Activated T-helper 2 cell treated with anti-CD3 and anti-CD28 coated beads, Interferon-gamma antibody, Interleukin-2, Interleukin-4, amounts not matched to agents 10 μg/mL and 5 μg/mL and 100 μg/mL, durations not matched to agents 14 hours and 24 hours and 36 hours (primary cell): ENCODE data around the gene XPC. TPM values are rescaled to one million over a fixed set of nuclear protein-coding genes. Genes with fewer than 3 reads are reported as not detected.
"Not testable (repeated sequence)": the region's sequence is repeated elsewhere in the genome, so short reads cannot be mapped to it uniquely, and the experiment has no call there.

Source experiments
- DNase-seq: peaks from one replicate; pipeline ENCODE4 v3.0.0; 2021; ENCODE audit warnings: low spot score
- H3K27ac Mint-ChIP-seq: one replicate; pipeline ENCODE4 v1.8.0; 2021; ENCODE audit warnings: mixed read lengths
- H3K27me3 Mint-ChIP-seq: one replicate; pipeline ENCODE4 v1.8.0; 2021; ENCODE audit warnings: low read depth, mixed read lengths
- H3K36me3 Mint-ChIP-seq: one replicate; pipeline ENCODE4 v1.8.0; 2021; ENCODE audit warnings: low read depth, mixed read lengths
- H3K4me1 Mint-ChIP-seq: one replicate; pipeline ENCODE4 v1.8.0; 2021; ENCODE audit warnings: low read depth, mixed read lengths
- H3K4me3 Mint-ChIP-seq: one replicate; pipeline ENCODE4 v1.8.0; 2021; ENCODE audit warnings: low read depth, mild to moderate bottlenecking, moderate library complexity, mixed read lengths
- H3K9me3 Mint-ChIP-seq: one replicate; pipeline ENCODE4 v1.8.0; 2021; ENCODE audit warnings: mixed read lengths
- intact Hi-C: fragments of 100-400 bp; cut with micrococcal nuclease; formaldehyde crosslinking; loops from one replicate; pipeline ENCODE4 v1.15.1; 2023
- total RNA-seq: library from RNA; stranded (reverse); gene quantifications from 2 replicates; pipeline ENCODE4 v1.2.3, GENCODE V29; 2022

Gene XPC
- 31.4 and 33.2 TPM in 2 replicates for total RNA-seq

GRCh38 chr3:14178247-14179113, at the start of gene XPC, which contains the start of gene LSM3:
TSS of gene XPC (minus strand) at chr3:14178601. CDS start at chr3:14178568, 33 bp downstream.
TSS of gene LSM3 (plus strand) at chr3:14178817. CDS start at chr3:14178861, 44 bp downstream.
- peak within 1 kb of the TSS; percentile 99 for H3K27ac Mint-ChIP-seq
- H3K4me3 Mint-ChIP-seq = peak within 1 kb of the TSS; percentile 89
- intact Hi-C loops = loop anchor here (1.0 to 10.0 kb wide), 9 partner anchors 34 to 769 kb away; partner anchors contain the start of genes CCDC174, CHCHD4, NR2C2 and SLC6A6
- H3K9me3 Mint-ChIP-seq = no peaks in the 10 kb centered on the region
- no peaks in the 10 kb centered on the region for H3K27me3 Mint-ChIP-seq
- H3K36me3 Mint-ChIP-seq = peaks cover 30% of the 10 kb centered on the region
- peaks cover 55% of the 10 kb centered on the region for H3K4me1 Mint-ChIP-seq
- peak; percentile 97 for DNase-seq

GRCh38 chr3:14227856-14228255, 49.5 kb upstream of the XPC start:
- peaks cover 2% of the 10 kb centered on the region for H3K4me1 Mint-ChIP-seq
- peaks cover 27% of the 10 kb centered on the region for H3K27me3 Mint-ChIP-seq
- no peak overlapping the region for H3K27ac Mint-ChIP-seq
- H3K4me3 Mint-ChIP-seq = no peak overlapping the region
- no peaks in the 10 kb centered on the region for H3K36me3 Mint-ChIP-seq
- DNase-seq = no peak
- H3K9me3 Mint-ChIP-seq = no peaks in the 10 kb centered on the region
- intact Hi-C loops = no loop called here

- H3K27ac Mint-ChIP-seq, DNase-seq, H3K4me3 Mint-ChIP-seq, intact Hi-C loops, H3K36me3 Mint-ChIP-seq, H3K4me1 Mint-ChIP-seq: not testable (repeated sequence)
- peaks cover 13% of the 10 kb centered on the region for H3K9me3 Mint-ChIP-seq
- peaks cover 18% of the 10 kb centered on the region for H3K27me3 Mint-ChIP-seq
Measured at GRCh38 chr3:14226351-14226750, 48.0 kb upstream of the XPC start.

GRCh38 chr3:14225421-14225820, 47.0 kb upstream of the XPC start:
- Mint-ChIP-seq H3K27me3 (peaks cover 22% of the 10 kb centered on the region), H3K9me3 (peaks cover 18% of the 10 kb centered on the region), H3K4me3 (no peak overlapping the region), H3K27ac (no peak overlapping the region), H3K36me3 (no peaks in the 10 kb centered on the region), H3K4me1 (no peaks in the 10 kb centered on the region)
- intact Hi-C loops = no loop called here
- no peak for DNase-seq

- H3K27me3 Mint-ChIP-seq = peaks cover 26% of the 10 kb centered on the region
- no peak overlapping the region for H3K27ac Mint-ChIP-seq
- H3K9me3 Mint-ChIP-seq = peaks cover 18% of the 10 kb centered on the region
- no peak for DNase-seq
- intact Hi-C loops = no loop called here
- H3K36me3 Mint-ChIP-seq = no peaks in the 10 kb centered on the region
- no peak overlapping the region for H3K4me3 Mint-ChIP-seq
- H3K4me1 Mint-ChIP-seq = no peaks in the 10 kb centered on the region
Measured at GRCh38 chr3:14224895-14225294, 46.5 kb upstream of the XPC start.

GRCh38 chr3:14223595-14223994, 45.2 kb upstream of the XPC start:
- intact Hi-C loops = no loop called here
- no peak overlapping the region for H3K4me3 Mint-ChIP-seq
- no peaks in the 10 kb centered on the region for H3K36me3 Mint-ChIP-seq

GRCh38 chr3:14222900-14223594, 44.6 kb upstream of the XPC start:
- no peak overlapping the region for H3K4me3 Mint-ChIP-seq
- H3K4me1 Mint-ChIP-seq = no peaks in the 10 kb centered on the region
- intact Hi-C loops = no loop called here
- no peaks in the 10 kb centered on the region for H3K36me3 Mint-ChIP-seq
- H3K27me3 Mint-ChIP-seq = peaks cover 27% of the 10 kb centered on the region
- H3K27ac Mint-ChIP-seq = no peak overlapping the region
- H3K9me3 Mint-ChIP-seq = peaks cover 18% of the 10 kb centered on the region
- no peak for DNase-seq

More at GRCh38 chr3:14223595-14223994, 45.2 kb upstream of the XPC start:
- Mint-ChIP-seq H3K27ac (no peak overlapping the region), H3K4me1 (no peaks in the 10 kb centered on the region), H3K9me3 (peaks cover 18% of the 10 kb centered on the region), H3K27me3 (peaks cover 27% of the 10 kb centered on the region)
- no peak for DNase-seq

GRCh38 chr3:14222457-14222856, 44.1 kb upstream of the XPC start:
- H3K4me1 Mint-ChIP-seq = no peaks in the 10 kb centered on the region
- H3K27me3 Mint-ChIP-seq = peaks cover 27% of the 10 kb centered on the region
- H3K9me3 Mint-ChIP-seq = peaks cover 18% of the 10 kb centered on the region
- H3K4me3 Mint-ChIP-seq = no peak overlapping the region
- DNase-seq = no peak
- intact Hi-C loops = no loop called here
- H3K27ac Mint-ChIP-seq = no peak overlapping the region
- H3K36me3 Mint-ChIP-seq = no peaks in the 10 kb centered on the region

- H3K4me3 Mint-ChIP-seq = no peak overlapping the region
- no peaks in the 10 kb centered on the region for H3K4me1 Mint-ChIP-seq
- H3K9me3 Mint-ChIP-seq = peaks cover 18% of the 10 kb centered on the region
- intact Hi-C loops = no loop called here
- no peak overlapping the region for H3K27ac Mint-ChIP-seq
- H3K27me3 Mint-ChIP-seq = peaks cover 25% of the 10 kb centered on the region
- no peaks in the 10 kb centered on the region for H3K36me3 Mint-ChIP-seq
- DNase-seq = no peak
Measured at GRCh38 chr3:14221902-14222301, 43.5 kb upstream of the XPC start.

- H3K9me3 Mint-ChIP-seq = peaks cover 18% of the 10 kb centered on the region
- H3K27ac Mint-ChIP-seq = no peak overlapping the region
- H3K4me1 Mint-ChIP-seq = no peaks in the 10 kb centered on the region
- peaks cover 23% of the 10 kb centered on the region for H3K27me3 Mint-ChIP-seq
- no peak for DNase-seq
- intact Hi-C loops = no loop called here
- H3K4me3 Mint-ChIP-seq = no peak overlapping the region
- no peaks in the 10 kb centered on the region for H3K36me3 Mint-ChIP-seq
Measured at GRCh38 chr3:14220933-14221332, 42.5 kb upstream of the XPC start.

GRCh38 chr3:14218355-14218754, 40.0 kb upstream of the XPC start:
- Mint-ChIP-seq H3K36me3 (no peaks in the 10 kb centered on the region), H3K27me3 (peaks cover 13% of the 10 kb centered on the region), H3K4me1 (no peaks in the 10 kb centered on the region), H3K27ac (no peak overlapping the region), H3K9me3 (peaks cover 18% of the 10 kb centered on the region), H3K4me3 (no peak overlapping the region)
- intact Hi-C loops = no loop called here
- no peak for DNase-seq

- no peak overlapping the region for H3K27ac Mint-ChIP-seq
- peaks cover 10% of the 10 kb centered on the region for H3K27me3 Mint-ChIP-seq
- peaks cover 7% of the 10 kb centered on the region for H3K9me3 Mint-ChIP-seq
- H3K4me3 Mint-ChIP-seq = no peak overlapping the region
- no peaks in the 10 kb centered on the region for H3K36me3 Mint-ChIP-seq
- intact Hi-C loops = no loop called here
- H3K4me1 Mint-ChIP-seq = no peaks in the 10 kb centered on the region
- no peak for DNase-seq
Measured at GRCh38 chr3:14216257-14217048, 38.1 kb upstream of the XPC start.
